ENCODE data around the gene BRPF1.

- TF ChIP-seq REST (IDR thresholded peaks at IDR 0.05; ENCODE audit: insufficient read depth in 1 of 2, low read depth in 2 of 2, low read length in 2 of 2) (no peak), POLR2AphosphoS5 (IDR thresholded peaks at IDR 0.05; ENCODE audit: low read depth, low read length) (no peak)
Observed at GRCh38 chr3:9695345-9695744, 36.2 kb upstream of the BRPF1 start.

Measured in PFSK-1 (cell line).